ENCODE results near the gene NR2E1.

Gene NR2E1

DNA sequence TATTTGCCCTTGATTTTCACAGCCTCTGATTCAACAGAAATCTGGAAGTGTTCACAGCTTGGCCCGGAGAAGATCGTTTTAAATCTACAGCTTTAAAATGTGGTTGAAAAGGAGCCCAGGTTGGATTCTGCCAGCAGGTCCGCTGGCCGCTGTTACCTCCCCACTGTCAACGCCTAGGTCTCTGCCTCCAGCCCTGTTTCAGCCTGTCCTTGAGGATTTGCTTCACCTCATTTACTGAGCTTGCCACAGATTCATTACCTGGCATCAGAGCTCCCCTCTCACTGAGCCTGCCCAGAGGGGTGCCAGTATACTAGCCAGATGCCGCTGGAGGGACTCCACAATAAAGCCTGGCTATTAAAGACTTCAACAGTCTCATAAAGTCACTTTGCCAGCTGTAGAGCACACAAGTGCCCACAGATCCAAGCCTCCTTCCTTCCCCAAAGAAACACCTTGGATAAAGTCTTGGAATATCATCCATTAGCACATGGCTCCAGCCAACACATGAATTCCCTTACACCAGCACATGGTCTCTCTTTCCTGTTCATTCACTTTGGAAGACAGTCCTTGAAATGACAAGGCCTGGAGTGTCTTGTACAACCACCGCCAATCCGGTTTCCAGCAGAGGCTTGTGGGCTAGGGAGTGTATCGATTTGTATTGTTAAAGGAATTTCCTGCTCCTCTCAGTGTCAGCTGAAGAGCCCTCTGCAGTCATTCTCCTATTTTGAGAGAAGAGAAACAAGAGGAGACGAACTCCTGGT is 9.5 kb upstream of the NR2E1 start:
- DNase-seq = peak; percentile 30

DNA sequence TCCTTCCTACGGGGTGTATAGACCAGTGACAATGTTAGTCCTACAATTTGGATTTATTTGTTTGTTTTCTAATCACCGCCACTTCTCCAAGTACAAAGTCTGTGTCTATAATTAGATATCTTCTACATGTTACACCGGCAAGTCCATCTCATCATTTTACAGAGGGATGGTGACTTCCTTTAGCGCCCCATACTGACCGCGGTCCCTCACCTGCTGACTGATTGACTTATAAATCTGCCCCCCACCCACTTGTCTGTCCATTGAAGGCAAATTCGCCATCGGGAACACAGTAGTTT is 8.9 kb upstream of the NR2E1 start:
- DNase-seq = no peak

DNA sequence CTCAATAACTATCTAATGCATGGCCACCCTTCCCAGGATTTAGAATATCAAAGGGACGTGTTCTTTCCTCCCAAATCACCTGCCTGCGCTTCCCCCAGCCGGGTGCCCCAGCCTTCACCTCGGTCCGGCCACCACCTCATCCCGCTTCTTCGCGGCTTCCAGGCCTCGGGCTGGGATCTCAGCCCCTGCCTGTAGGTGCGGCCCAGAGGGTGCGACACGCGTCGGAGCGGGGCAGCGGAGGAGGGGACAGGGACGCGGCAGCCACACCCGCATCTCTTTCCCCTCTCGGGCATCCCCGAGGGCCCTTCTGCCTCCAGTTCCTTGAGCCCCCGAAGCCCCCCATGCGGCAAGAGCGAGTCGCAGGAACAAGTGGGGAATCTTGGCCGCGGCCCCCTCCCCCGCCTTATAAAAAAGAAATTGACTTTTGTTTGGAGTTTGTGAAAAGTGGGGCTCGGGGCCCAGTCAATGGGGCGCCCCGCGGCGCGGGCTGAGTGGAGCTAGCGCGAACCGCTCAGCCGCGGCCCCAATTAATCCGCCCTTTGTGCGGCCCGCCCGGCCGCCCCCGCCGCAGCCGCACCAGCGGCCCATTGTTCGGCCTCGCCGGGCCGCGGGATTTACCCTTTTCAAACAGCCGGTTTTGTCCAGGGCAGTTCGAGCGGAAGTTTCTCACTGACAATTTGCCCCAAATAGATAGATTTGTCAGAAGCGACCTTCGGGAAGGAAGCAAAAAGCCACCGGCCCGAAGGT is 8.4 kb upstream of the NR2E1 start:
- no peak for DNase-seq

DNA sequence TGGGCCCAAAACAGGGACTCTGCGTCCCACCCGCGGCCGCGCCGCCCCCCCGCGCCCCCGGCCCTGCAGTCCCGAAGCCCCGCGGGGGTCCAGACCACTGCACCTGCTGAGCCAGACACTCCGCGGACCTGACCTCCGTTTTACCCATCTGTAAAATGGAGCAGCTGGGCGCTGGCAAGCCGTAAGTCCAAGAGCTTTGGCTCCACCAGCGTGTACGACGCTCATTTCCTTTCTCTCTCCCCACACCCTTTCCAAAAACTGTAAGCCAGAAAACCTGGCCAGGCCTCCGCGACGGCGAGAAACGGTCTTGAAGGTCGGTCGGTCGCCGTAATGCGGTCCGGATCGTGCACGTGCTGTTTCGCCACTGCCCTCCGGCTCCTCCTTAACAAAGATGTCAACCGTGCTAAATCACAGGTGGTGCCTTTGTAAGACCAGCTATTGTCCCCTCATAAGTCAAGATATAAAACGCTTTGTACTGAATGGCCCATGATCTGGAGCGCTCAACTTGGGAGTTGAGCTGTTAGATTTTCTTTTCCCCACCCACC is 7.8 kb upstream of the NR2E1 start:
- no peak for DNase-seq

DNA sequence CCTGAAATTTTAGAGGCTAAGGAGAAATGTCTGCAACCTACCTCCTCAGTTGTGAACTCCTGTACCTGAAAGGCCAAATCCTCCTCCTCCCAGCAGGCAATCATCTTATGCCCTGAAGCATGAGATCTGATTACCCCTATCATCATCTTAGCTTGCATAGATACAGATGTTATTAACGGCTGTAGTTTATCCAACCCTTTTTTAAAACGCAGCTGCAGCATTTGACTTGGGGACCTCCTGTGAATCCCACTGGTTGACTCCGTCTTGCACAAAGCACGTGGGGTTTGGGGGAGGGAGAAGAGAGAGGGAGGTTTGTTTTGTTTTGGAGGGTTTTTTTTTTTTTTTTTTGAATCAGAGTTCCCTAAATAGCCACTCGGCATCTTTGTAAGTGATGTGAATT is 5.8 kb upstream of the NR2E1 start:
- no peak for DNase-seq

DNA sequence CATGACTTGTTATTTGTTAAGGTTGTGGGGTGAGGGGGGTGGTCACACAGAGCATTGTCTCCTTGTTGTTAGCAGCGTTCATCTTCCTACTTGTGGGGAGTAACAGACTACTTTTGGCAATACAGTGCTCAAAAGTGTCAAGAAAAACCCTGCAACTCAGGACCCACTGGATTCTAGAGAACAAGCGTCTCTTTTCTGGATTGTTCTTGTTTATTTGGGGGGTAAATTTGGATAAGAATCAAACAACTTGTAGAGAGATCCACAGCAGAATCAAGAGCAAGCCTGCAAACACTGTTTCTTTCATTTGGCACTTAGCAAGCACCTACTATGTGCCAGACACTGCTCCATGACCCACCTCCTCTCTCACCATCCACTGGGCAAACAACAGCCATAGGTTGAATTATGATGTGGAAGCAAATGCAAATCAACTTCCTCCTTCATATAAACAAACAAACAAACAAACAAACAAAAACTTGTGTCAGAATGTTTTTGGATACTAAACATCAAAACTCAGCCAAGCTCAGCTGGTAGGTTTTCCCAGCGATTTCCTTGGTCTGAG is 4.0 kb upstream of the NR2E1 start:
- no peak for DNase-seq

DNA sequence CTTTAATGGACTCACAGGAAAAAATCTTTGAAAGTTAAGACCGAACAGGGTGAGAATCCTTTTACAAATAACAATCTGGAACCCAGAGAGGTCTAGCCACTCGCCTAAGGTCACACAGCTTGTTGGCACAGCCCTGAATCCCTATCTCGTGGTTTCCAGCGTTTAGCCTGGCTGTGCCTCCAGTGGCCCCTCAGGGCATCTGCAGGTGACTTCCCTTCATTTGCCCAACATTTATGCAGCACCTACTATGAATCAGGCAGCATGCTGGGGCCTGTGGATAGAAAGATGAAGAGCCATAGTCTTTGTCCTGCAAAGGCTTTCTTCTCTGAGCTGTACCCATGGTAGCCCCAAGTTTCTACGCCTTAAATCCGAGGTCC is 2.6 kb upstream of the NR2E1 start:
- no peak for DNase-seq

DNA sequence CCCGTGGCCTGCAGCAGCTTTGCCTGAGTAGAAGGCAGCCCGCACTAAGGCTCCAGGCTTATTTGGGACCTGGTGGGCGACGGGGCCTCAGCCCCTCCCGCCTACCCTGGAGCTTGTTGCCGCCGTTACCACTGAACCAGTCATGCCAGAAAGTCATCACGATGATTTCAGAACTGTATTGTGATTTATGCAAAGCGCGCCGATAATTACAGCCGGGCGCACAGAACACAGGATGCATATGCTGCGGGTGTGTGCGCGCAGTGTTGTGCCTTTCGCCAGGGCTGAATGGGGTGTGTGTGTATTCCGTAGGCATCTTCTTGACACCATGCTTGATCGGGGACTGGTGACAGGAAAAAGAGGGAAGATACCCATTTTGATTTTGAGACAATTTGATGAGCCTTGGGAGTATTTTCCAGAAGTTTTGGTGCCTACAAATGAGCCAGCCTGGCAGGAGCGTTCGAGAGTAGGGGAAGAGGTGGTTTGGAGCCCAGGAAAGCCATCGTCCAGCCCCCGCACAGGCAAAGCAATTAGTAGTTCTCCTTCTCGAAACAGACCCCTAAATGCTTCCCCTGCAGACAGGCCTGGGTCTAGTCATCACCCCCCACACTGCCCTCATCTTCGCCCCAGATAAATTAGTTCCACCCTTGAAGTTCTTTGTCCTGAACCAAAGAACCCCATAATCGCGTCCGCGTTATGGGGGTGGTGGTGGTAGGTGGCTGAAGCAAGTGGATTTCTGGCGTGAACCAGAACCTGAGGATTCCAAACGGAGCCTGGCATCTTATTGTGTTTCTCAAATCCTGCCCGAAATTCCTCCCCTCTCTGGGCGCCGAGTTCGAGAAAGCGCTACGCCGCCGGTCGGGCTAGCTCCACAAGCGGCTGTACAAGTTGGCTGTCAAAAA is 1.9 kb upstream of the NR2E1 start:
- no peak for DNase-seq

DNA sequence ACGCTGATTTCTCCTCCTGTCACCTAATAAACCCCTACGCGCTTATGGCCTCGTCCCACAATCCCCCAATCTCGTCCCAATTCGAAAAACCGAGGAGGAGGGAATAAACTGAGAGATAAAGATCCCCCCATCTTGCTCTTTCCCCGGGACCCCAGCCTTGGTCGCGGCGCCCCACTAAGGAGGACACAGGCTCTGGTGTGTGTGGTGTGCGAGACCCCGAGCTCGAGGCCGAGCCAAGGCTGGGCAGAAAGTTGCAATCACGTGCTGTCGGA is 1.3 kb upstream of the NR2E1 start:
- DNase-seq = no peak

DNA sequence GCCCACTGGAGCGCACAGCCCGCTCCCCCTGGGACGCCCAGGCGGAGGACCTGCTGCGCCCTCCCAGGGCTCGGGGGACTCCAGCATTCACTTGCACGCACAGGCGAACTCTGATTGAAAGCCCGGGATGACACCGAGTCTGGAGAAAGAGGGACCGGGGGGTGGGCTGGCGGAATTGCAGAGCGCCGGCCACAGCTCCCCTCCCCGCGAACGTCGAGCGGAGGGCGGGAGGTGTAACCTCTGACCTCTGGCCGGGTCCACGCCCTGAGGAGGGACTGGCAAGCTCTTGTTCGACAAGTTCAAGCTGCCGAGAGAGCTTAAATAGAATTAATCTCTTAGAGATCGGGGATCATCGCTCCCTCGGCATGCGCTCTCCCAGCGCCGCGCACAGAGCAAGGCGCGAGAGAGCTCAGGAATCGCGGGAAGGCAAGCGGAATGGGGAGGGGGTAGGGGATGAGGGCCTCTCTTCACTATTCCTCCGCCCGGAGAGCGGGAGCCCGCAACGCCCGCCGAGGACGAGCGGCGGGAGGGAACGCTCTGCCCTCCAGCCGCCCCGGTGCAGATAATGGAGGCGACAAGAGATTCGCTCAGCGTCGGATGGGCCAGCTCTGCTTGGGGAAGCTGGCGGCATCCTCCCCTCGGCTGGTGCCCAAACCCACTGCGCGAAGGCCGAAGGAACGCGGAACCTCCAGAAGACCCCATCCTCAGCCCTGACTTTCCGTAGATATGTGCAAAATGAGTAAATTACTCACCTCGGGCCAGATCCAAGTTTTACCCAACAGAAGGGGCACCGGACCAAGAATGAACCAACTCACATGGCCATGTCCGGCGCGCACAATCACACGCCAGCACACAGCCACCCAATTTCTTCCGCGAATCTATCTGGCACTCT is 761 bp upstream of the NR2E1 start:
- no peak for DNase-seq

DNA sequence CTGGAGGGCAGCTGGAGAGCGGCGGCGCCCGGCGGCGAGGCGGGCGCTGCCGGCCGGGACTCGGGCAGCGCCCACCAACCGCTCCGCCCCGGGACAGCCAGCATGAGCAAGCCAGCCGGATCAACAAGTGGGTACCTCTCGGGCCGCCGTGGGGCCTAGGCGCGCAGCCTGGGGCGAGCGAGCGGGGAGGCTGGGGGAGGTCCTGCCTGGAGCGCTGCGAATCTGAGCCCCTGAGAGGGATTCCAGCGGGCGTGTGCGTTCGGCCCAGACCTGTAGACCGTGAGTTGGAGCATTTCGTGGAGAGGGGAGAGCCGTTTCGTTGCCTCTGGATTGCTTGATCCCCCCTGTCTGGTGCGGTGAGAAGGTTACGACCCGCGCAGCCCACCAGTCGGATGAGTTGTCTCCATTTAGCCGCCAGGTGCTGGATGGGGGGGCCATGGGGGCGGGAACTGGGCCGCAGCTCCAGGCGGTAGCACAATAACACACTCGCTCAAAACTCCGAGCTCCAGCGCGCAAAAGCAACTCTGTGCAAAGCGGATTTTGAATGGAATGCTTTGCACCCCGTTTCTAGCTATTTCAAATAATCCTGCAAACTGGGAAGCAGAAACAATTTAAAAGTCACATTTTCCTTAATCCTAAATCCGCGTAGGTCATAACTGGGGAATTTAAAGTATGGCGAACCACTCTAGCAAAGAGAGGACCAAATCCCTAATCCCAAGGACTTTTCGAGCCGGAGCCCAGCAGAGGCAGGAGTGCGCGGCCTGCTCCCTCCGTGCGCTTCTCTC is 1.0 kb downstream of the NR2E1 start:
- no peak for DNase-seq

DNA sequence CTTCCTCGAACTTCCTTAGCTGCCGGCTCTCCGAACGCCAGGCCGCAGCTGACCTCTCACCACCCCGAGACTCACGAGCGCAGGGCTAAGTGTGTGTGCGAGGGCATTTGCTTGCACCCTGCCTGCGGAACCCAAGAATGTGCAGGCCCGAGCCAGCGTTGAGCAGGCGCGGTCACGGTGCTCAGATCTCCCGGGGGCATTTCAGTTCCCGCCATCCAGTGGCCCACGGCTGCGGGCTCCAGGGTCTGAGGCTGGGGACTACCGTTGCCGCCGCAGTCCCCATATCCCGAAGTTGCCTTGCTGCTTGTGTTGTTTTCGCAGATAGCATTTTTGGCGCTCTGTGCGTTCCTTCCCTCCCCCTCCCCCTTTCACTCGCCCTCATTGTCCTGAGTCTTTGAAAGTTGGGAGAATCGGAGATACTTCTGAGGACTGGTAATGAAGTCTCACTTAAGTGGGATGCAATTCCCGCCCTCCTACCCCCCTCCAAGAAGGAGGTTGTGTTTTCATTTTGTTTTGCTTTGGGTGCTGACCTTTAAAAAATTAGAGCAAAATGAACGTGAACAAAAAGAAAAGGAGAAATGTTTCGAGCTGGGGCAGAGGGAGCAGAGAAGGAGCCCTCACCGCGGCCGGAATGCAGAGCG is 1.7 kb downstream of the NR2E1 start:
- DNase-seq = no peak

DNA sequence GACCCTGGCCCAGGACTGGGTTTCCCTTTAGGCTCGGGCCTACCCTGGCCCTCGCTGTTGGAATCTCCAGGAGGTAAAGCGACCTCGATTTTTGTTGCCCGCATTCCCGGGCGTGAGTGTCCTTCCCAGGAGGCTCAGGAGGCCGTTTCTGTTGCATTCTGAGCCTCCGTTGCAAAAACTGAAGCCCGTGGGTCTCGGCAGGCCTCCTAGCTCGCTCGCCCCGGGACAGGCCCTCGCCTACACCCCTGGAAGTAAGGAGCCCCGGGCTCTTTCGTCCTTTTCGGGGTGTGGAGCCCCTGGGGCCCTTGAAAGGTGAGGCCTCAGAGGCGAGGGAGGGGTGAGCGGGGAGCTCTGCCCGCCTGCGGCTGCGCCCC is 2.3 kb downstream of the NR2E1 start:
- DNase-seq = no peak

DNA sequence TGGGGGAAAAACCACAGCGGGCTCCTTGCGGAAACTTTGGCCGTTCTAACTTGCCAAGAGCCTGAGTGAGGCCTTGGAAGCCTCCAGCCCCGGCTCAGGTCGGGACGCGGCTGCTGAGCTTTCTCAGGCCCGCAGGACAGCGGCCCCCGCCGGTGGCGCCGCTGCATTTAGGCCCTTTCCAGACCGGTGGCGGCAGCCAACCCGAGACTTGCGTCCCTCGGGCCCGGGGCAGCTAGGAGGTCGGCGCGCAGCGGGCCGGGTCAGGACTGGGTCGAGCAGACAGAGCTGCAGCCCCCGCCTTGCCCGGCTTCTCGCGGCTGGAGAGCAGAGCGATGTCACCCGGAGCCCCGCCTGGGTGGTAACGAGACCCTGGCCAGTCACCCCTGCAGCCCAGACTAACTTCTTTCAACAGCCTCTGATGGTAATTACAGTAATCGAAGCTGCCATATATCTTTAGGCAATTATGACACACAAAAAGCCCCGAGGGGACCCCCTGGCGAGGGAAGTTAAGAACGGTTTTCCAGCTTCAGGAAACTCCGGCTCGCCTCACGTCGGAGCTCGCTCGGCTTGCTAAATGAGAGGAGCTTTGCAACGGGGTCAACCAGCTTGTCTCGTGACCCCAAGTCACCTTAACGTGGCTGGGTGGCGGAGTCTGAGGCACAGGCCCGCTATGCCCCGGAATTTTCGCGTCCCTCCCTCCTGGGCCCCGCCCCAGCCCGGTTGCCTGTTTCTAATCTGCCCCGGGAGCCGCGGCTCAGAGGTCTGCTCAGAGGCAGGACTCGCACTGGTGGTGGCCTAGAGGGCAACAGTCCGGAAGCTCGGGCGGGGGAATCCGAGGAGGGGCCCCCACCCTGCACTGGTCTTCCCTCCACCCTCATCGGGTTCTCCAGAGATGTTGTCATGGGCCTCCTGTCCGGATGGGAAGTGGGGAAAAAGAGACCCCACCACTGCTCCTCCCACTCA is 3.0 kb downstream of the NR2E1 start:
- DNase-seq = no peak

DNA sequence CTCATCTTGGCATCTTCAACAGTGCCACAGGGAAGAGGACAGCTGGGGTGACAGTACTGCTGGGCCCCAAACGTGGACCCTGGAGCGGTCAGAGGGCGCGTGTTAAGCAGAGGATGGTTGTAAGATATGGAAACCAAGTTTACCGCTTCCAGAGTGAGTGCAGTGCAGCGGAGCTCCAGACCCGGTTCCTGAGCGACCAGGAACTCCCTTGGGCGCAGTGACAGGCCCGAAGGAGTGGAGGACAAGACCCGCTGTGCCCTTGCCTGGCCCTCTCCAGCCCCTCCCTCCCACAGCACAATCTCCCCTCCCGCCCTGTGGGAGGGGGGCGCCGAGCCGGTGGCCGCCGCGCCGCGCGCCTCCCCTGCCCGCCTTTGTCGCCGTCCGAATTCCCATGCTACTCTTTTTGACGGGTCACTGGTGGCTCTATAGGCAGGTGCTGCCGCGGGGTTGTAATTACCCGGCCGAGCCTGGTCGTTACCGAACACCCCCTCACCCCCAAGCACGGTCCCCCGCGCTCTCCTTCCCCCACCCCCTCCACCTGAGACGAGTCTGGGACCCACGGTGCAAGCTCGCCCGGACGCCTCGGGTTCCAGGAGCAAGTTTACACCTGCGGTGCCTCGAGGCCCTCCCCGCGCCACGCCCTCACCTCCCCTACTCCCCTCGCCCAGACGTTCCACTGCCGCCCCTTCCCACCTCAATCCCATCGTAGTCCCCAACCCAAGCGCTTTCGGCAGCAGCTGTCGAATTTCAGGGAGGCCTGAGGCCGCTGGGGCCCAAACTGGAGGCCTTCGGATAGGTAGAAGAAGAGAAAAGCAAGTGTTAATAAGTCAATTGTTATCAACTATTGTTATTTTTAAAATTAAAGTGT is 3.9 kb downstream of the NR2E1 start:
- no peak for DNase-seq

DNA sequence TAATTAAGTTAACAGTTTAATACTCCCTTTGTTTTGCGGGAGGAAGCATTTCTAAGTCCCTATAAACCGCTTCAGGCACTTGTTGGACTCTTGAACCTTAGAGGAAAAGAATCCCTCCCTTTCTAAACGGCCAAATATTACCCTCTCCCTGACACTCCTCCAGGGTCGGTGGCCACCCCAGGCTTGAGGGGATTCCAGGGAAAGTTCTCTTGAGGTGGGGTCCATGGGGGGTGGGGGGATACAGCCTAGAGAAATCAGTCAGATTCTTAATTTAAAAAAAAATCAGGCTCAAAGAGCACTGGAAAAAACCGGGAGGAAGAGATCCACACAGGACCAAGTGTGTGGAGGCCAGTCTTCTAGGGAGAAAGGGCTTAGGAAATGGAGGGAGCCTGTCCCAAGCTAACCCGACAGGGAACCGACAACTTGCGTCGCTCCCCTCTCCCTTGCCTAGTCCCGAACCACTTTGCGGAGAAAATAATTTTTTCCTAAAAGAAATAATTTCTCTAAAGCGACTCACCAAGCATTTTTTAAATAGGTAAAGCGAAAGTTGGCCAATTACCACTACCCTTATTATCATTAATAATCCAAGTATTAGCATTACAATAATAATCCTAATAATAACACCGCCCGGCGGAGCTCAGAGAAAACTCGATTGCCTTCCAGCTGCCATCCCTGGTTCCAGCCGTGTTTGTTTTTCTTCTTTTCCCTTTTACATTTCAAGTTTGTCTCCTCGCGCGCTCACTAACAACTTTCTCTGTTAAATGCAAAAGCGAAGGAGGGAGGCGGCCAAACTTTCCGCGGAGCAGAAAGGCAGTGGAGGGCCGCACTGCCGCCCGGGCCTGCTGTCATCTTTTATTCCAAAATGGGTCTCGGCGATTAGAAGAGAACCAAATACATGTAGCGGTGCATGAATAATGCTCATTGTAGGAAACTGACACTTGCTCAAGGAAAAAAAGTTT is 4.8 kb downstream of the NR2E1 start:
- DNase-seq = no peak

DNA sequence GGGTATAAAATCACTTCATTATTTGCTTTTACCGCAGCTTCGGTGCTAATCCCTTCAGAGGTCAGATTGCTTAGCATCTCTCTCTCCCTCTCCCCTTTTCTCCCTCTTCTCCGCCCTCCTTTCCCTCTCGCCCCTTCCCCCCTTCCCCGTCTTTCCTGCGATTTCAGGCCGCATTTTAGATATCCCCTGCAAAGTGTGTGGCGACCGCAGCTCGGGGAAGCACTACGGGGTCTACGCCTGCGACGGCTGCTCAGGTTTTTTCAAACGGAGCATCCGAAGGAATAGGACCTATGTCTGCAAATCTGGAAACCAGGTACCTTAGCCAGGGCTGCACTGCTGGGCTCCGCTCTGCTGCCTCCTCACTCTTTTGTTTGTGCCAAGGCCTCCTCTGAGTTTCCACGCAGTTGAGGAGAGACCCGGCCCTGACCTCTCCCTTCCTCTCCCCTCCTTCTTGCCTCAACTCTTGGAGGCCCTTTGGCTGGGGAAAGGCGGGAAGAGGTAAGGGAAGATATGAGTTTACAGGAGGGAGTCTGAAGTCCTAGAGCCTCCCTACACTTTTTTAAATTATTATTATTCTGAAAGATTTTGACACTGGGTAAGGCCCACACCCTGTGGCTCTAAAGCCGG is 5.6 kb downstream of the NR2E1 start:
- no peak for DNase-seq

All from HCEC 1CT (cell line).